HG03575 (cell line): Measurements from ENCODE around the gene LRRC75A.
"Not testable (repeated sequence)": the region's sequence is repeated elsewhere in the genome, so short reads cannot be mapped to it uniquely, and the experiment has no call there.

ENCODE experiments used
- ATAC-seq: cut with Tn5 transposase; IDR thresholded peaks from one replicate; pipeline ENCODE4 v1.9.1; 2021; ENCODE audit not compliant: unreplicated experiment, insufficient number of reproducible peaks, low FRiP score; ENCODE audit errors: extremely low read depth

The LRRC75A gene

DNA sequence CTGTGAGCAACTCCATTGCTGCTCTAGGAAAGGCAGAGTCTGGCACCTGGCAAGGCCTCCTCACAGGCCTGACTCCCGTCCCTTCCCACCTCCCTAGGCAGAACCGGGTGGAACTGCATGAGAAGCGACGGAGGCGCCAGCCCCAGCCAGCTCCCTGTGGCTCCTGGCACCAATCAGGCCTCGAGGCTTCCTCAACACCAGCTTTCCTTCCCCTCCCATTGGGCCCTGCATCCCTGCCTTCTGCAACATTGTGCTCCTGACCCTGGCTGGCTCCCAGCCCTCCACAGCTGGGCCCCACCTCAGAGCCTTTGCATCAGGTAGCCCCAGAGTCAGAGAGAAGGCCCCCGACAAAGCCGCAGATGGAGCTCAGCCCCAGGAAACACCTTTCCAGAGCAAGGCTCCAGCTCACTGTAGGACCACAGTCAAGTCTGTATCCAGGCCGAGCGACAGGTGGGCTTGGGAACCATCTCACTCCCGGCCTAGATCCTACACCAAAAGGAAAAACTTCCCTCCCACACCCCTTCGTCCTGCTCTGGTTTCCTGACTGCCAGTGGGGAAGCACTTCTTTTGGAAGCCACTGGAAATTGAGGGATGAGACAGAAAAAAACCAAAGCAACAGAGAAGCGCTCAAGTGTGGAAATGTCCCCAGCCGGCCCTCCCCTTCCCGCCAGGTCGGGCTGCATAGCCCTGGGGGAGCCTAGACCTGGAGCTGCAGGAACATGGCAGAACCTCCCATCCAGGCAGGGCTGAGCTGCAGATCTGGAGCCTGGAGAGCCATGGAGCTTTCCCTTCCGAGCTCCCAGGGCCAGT is 31.0 kb downstream of the LRRC75A start:
- no peak for ATAC-seq

DNA sequence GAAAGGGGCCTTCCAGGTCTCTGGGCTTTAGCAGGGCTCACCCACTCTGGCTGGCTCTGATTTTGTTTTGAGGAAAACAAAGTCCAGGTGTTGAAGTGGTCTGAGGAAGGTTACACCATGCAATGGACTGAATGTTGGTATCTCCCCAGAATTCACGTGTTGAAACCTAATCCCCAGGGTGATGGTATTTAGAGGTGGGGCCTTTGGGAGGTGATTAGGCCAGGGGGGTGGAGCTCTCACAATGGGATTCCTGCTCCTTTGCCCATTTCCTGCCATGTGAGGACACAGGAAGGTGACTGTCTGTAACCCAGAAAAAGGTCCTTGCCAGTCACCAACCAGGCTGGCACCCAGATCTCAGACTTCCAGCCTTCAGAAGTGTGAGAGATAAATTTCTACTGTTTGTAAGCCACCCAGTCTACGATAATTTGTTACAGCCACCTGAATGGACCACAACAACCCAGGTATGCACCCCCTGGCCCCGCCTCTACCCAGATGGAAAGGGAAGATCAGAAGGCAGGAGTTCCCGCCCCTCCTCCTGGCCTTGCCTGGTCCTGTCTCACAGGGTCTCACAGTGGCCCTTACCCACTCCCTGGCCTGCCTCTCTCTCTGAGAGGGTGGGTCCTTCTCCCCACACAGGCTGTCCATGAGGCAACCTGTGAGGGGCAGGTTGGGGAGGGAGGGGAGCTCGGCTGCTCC is 32.0 kb downstream of the LRRC75A start:
- ATAC-seq = no peak

DNA sequence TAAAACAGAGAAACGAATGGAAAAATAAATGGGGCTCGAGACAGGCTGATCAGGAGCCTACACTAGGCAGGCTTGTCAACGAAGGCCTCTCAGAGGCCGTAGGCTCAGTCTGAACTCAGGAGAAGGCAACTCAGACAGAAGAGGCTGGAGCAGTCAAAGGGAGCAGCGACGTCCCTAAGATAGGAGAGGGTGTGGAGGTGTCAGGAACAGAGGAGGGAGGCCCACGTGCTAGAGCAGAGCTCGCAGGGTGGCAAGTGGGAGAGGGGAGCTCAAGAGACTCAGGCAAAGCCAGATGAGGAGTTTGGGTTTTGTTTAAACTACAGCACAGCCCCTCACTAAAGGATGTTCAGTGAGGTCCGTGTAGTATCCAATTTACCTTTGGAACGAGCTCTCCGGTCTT is 32.7 kb downstream of the LRRC75A start:
- ATAC-seq = no peak

DNA sequence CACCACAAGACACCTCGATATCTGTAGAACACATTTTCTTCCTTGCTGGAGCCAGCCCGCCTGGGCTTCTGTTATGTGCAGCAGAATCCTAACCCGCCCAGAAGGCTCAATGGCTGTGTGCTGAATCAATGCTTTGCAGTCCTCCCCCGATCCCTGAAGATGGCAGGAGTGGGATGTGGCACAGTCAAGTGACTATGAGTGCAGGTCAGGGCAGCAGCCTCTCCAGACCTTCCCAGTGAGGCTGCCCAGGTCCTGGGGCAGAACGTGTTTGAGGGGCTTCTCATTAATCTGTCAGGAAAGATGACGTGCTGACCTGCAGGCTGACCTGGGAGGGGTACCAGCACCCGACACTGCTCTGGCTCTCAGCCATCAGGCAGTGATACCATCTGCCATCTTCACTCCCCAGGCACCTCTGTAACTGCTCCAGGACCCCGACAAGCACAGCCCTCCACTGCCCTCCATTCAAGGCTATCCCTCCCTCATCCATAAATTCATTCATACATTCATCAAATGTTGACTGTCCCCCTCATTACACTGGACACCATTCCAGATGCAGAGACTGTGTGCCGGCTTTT is 35.2 kb downstream of the LRRC75A start:
- ATAC-seq = no peak

DNA sequence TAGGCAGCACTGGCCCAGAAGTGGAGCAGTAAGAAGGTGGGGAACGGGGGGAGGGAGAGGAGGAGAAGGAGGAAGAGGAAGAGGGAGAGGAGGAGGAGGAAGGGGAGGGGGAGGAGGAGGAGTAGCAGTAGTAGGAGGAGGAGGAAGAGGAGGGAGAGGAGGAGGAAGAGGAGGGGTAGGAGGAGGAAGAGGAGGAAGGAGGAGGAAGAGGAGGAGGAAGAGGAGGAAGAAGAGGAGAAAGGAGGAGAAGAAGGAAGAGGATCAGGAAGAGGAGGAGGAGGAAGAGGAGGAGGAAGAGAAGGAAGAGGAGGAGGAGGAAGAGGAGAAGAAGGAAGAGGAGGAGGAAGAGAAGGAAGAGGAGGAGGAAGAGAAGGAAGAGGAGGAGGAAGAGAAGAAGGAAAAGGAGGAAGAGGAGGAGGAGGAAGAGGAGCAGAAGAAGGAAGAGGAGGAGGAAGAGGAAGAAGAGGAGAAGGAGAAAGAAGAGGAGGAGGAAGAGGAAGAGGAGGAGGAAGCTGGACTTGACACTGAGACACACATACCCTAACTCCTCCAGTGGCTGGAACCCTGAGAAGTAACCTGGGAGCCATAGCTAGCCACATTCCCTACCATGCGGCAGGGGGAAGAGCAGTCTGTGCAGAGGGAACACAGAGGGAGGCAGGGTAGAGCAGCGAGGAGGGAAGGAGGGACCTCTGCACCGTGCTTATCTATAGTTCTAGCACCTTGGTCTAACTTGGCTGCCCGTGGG is 35.8 kb downstream of the LRRC75A start:
- ATAC-seq = no peak

DNA sequence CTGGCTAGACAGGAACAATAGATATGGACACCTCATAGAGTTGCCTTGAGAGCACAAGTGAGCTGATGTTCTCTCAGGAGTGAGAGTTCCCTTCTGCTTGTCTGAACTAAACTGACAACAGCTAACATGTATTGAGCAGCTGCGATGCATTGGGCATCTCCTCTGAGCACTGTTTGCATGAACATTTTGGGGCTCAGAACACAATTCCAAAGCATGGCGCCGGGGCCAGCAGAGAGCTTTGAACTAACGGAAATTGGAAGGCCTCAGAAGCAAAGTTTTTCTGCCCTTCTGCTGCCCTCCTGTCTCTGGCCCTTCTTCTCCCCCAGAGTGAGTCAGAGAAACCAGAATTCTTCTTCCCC is 38.5 kb downstream of the LRRC75A start:
- no peak for ATAC-seq

DNA sequence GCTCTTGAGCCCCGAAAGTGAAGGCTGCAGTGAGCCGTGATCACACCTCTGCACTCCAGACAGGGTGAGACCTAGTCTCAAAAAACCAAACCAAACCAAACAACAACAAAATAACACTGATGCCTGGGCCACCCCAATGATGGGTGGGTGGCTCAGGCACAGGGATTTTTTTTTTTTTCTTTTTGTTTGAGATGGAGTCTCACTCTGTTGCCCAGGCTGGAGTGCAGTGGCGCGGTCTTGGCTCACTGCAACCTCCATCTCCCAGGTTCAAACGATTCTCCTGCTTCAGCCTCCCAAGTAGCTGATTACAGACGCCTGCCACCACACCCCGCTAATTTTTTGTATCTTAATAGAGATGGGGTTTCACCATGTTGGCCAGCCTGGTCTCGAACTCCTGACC is 39.7 kb downstream of the LRRC75A start:
- ATAC-seq = not testable (repeated sequence)

DNA sequence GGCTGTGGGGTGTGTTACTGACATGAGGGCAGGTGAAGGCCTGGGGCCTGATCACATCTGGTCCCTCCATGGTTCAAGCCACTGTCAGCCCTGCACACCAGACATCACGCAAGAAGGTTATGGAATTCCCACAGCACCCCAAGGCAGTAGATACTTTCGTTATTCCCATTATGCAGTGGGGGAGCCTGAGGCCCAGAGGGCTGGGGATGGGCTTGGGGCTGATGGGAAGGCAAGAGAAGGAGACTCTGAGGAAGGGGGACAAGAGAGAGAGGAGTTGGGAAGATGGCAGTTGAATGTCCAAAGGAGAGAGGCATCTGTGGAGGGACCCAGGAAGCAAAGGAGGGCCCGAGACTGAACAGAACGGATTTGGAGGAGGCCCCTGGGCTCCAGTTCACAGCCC is 42.0 kb downstream of the LRRC75A start:
- no peak for ATAC-seq

DNA sequence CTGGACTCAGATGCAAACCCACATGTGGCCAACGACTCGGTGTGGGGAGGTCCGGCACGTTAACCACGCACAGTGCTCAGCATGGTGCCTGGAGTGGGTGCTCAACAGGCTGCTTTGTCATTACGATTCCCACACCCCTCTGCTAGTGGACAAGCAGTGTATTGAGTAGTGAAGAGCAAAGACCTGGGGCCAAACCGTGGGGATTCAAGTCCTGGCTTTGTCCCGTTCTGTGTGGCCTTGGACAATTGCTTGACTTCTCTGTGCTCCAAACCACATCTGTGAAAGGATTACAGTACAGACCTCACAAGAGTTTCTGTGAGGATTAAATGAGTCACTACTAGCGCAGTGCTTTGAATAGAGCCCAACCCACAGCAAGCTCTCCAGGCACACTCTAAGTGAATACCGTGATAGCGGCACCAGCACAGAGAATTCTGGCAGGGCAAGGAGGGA is 42.8 kb downstream of the LRRC75A start:
- no peak for ATAC-seq

DNA sequence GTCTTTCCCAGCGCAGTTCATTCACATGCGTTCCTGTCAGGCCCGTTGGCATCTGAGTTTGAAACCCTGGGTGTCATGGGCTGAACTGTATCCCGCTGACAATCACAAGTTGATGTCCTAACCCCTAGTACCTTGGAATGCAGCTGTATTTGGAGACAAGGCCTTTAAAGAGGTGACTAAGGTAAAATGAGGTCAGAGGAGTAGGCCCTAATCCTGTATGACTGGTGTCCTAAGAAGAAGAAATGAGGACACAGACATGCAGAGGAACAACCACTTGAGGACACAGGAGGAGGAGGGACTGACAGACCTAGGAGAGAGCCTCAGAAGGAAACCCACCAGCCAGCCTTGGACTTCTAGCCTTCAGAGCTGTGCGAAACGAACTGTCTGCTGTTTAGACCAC is 43.5 kb downstream of the LRRC75A start:
- no peak for ATAC-seq

DNA sequence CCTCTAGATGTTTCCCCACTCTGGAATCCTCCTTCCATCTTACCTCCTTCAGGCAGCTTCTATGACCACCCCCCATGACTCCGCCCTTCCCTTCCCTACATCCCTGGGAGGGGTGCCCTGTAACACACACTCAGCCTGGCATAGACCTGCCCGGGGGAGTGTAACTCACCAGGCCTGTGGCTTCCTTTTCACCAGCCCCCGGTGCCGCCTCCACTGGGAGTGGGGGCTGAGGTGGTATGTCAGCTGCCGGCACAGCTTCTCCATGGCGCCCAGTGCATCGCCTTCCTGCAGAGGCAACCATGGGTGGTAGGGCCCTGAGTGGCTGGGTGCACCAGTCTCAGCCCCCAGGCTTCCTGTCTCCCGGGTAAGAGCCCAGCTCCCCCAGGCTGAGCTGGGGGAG is 44.3 kb downstream of the LRRC75A start:
- no peak for ATAC-seq

DNA sequence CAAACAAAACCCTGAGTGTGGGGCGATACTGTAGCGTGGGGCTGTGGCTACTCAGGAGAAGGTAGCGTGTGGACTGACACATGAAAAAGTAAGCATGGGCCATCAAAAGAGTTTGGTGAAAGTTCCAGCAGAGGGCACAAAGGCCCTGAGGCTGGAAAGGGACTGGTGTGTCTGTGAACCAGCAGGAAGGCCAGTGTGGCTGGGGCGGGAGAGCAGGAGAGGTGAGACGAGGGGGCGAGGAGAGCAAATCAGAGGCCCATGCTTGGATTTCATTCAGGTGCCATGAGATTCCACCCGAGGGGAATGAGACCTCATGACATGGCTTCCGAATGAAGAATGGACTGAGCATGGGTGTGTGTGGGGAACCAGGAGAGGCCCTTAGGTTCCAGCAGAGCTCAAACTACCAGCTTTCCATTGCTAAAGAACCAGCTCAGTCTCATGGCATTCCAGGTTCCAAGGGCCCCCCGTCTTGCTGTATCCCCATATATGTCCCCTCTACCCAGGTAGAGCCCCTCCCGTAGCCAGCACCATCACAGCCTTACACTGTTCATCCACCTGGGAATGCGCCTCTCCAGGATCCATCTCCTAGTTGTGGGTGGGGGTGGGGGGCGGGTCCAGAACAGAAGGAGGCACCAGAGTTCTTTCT is 45.5 kb downstream of the LRRC75A start:
- no peak for ATAC-seq

DNA sequence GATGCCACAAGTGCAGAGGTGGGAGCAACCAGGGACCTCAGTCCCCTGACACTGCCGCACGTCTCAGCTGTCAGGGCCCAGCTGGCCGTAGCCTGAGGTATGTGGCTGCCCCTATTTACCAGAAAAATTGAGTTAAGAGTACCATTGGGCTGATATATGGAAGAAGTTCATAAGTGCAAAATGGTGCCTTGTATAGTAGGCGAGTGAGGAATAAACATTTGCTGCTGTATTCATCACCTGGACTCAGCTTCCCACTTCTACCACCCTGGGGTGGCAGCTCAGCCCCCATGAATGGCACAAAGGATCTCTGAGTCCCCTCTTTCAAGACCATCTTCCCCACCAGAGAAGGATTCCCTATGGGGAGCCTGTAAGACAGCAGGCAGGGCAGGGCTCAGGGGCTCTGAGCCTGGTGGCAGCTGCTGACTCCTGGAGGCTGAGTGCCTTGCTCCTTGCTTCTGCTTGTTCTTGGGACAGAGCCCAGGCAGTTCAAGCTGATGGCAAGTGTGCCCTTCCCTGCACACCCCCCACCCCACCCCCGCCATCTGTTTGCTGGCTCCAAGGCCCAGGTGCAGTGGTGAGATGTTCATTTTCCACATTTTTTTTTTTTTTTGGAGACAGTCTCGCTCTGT is 47.6 kb downstream of the LRRC75A start:
- no peak for ATAC-seq

DNA sequence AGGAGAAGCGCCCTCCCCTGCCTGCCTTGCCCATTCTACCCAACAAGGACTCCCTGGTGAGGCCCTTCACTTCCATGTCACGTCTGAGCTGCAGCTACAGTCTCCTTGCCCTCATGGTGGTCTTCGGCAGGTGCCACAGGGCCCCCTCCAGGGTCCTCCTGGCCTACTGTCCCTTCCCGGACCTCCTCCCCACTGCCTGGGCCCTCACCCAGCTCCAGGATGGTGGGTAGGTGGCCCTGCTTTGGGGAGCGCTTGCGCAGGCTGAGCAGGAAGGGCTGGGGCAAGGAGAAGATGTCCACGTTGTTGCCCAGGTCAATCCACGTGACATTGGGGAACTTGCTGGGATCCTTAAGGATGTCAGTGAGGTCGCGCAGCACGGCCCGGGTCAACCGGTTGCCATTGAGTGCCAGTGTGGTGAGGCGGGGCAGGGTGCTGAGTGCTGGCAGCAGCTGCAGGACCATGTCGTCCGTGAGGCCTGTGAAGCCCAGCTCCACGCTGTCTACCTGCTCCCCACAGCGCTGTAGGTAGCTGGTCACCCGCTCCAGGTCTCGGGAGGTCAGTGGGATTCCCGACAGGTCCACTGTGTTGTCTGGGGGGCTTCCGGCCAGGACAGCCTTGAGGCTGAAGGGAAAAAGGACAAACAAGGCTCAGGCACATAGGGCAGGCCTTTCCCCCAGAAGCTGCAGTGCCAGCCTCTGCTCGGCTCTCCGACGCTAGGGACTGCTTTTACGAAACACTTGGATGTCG is 48.3 kb downstream of the LRRC75A start:
- no peak for ATAC-seq

DNA sequence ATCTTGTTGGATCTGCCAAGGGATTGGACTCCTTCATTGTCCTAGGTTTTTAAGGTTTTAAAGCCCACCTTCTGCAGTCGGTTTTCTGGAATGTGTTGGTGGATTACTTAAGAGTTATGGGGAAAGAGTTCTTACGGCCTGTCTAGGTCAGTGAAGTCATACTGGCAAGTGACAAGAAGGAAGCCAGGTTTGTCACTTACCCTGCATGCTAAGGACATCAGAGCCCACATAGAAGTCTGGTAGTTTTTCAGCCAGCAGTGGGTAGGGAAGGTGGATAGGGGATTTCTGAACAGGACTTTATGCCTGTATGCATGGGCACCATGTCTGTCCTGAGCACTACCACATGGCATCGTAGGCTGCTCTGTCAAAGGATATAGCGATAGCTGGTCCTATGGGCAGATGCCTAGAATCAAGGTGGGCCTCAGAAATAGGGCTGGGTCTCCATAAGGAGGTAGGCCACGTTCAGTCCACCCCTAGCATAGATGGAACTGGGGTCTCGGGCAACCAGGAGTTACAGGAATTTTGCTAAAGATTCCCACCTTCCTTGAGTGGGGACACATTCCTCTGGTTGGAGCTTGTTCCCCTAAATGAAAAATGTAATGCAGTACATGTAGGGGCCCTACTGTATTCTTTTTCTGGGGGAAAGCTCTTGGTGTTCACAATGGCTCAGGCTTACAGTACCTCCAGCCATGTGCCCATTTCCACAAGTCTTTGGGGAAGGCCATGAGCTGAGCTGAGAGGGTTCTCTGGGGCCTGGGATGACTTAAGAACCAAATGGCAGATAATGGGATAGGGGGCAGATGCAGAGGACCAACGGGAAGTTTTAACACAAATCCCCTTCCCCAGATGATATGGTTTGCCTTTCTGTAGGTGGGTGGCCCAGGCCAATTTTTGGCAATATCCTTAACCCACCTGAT is 49.1 kb downstream of the LRRC75A start:
- ATAC-seq = no peak

DNA sequence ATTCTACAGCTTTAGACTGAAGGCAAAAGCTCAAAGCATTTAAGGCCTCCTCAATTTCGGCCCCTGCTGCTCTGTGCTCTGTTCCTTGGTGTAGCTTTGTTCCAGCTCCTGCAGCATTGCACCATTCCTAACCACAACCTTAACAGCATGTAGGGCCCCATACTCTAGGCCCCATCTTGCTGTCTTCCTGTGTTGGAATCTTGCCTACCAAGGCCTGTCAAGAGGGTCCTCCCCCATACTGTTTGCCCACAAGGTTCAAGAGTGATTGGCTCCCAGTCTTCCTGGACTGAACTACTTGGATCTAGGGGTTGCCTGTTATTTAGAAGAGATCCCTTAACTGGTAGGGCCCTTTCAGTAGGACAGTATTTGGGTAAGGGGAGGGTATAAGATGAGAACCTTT is 49.9 kb downstream of the LRRC75A start:
- ATAC-seq = no peak
